ENCODE results near the gene CERK. TPM values are rescaled to one million over a fixed set of nuclear protein-coding genes. Genes with fewer than 3 reads are reported as not detected.
"Not testable (repeated sequence)": the region's sequence is repeated elsewhere in the genome, so short reads cannot be mapped to it uniquely, and the experiment has no call there.

The CERK gene
- total RNA-seq, 1 donor from 2014 or later: 71.6 TPM

DNA sequence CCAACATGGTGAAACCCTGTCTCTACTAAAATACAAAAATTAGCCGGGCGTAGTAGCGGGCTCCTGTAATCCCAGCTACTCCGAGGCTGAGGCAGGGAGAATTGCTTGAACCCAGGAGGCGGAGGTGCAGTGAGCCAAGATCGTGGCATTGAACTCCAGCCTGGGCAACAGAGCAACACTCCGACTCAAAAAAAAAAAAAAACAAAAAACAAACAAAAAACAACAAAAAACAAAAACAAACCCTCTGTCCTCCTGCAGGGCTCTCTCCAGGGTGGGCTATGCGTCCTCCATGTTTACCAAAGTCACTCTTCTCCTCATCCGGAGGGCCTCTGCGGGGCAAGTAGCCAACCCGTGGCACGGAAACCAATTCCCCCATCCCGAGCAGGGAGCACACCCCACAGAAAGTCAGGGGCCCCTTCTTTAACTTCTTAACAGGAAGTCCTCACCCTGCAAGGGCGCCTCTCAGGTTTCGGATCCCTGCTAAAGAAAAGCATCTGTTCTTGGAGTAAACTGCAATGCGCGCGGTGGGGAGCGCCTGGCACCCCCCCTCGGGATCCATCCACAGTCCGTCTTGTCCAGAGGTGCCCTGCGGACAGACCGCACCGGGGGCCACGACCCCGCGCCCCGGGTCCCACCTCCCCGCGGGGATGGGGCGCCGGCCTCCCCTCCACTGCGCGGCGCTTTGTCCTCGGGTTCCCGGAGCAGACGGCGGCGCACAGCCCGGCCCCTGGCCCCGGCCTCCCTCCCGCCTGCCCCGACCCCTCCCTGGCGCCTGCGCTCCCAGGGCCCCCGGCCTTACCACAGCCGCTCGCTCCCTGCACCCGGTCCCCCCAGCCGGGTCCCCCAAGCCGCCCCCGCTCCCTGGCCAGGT is 712 bp downstream of the CERK start:
- DNase-seq (ENCODE audit: missing footprints): peak; percentile 73
- intact Hi-C loops (cut with DNase I): loop anchor here (2.0 to 5.0 kb wide), 4 partner anchors 49 to 190 kb away; no protein-coding TSS in a partner anchor
- ATAC-seq: peak; percentile 4

DNA sequence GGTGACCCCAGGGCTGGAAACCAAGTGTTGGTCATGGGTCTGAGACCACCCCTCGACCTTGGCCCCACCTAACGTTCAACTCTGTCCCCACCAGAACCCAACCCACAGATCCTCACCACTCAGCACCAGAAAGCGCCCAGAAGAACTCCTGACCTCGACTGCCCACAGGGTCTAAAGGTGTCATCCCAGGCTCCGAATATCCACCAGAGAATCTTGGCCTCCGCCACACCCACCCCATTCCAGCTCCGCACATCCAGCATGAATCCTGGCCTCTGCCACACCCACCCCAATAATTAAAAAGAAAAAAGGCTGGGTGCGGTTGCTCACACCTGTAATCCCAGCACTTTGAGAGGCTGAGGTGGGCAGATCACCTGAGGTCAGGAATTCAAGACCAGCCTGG is 1.3 kb downstream of the CERK start:
- DNase-seq (ENCODE audit: missing footprints) (peak; percentile 34), ATAC-seq (no peak)
- intact Hi-C loops (cut with DNase I): loop anchor here (2.0 to 5.0 kb wide), 4 partner anchors 48 to 189 kb away; no protein-coding TSS in a partner anchor

DNA sequence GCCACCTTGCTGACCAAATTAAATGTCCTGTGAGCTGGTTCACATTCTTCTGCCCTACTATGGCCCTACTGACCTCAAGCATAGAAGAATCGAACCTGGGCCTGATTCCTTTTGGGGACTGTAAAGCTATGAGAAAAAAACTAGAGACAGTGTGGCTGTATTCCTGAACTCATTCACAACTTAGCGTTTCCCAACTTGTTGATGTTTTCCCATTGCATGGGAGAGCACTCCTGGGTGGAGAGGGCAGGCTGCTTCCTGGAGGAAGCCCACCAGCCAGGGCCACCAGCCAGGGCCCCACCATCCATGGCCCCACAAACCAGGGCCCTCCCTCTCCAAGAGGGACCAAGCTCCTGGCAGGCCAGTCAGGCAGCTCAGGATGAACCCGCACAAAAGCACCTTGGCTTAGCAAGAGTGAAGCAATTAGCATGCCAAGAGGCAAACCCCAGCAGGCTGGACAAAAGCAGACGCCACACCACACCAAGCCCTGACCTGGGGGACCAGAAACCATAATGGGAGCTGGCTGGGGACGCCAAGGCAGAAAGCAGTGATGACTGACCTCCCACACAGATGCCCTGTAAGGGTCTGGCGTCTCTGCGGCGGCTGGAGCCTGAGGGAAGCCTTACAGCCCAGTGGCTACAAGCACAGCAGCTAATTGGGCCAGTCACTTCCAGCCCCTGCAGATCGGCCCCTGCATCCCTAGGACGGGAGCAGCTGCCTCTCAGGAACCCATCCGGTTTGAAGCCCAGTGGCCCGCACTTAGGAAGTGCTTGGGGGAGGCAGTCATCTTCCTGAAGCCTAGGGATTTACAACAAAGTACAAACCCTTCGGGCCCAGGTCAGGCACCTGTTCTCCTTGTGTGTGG is 2.1 kb downstream of the CERK start:
- intact Hi-C loops (cut with DNase I): loop anchor here (2.0 to 5.0 kb wide), 4 partner anchors 47 to 189 kb away; no protein-coding TSS in a partner anchor
- ATAC-seq: no peak
- DNase-seq (ENCODE audit: missing footprints): peak; percentile 63

DNA sequence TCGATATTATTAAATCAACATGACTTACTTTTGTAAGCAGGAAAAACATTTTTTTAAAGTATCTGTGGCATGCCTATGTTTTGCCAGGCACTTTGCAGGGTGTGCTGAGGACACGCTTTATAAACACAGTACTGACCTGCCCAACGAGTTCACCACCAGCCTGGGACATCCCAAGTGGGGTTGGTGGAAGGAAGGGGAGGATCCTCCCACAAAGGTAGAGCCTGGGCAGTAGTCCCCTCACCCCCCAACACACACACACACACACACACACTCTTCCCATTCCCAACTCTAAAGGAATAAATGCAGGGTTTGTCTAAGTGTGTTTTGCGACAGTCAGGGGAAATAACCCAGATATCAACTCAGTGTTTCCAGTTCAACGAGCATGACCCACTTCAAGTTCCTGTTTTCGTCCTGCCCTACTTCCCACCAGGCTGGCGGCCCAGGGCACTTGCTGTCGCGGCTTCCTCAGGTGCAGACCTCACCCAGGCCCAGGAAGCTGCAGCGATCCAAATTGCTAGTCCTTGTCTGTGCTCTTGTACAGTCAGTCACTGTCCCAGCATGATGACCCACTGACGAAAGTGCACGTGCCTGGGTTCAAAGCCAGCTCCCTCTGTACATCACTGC is 3.1 kb downstream of the CERK start:
- intact Hi-C loops (cut with DNase I): loop anchor here (5.0 kb wide), 3 partner anchors 158 to 188 kb away; no protein-coding TSS in a partner anchor
- peak; percentile 86 for DNase-seq (ENCODE audit: missing footprints)
- no peak for ATAC-seq

DNA sequence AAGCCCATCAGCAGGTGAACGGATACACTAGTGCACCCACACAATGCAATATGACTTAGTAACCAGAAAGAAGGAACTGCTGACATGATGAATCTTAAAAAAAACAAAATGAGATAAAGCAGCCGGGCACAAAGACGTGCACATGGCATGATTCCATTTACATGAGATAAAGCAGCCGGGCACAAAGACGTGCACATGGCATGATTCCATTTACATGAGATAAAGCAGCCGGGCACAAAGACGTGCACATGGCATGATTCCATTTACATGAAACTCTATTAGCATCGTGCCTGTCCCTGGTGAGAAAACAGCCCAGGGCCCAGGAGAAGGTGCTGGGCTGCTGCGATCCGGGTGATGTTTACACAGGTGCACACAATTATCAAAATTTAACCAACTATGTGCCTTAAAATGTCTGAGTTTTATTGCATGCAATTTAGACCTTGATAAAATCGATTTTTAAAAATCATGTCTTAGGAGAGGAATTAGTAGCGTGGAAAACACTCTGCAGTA is 3.8 kb downstream of the CERK start:
- DNase-seq (ENCODE audit: missing footprints); intact Hi-C loops (cut with DNase I): not testable (repeated sequence)
- peak; percentile 21 for ATAC-seq

DNA sequence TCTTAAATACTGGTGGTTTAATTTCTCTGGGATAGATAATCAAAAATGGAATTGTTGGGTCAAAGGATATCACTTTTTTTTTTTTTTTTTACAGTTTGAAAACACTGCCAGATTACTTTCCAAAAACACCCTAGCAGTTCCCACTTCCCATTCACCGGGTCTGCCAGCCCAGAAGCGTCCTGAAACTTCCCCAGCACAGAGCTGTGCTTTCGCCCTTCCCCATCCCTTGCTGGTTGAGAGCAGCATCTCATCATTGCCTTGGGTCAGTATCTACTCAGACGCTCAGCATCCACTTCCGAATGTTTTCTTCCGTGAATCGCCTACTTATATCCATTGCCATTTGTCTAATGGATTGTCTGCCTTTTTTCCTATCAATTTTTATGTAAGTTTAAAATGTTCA is 5.5 kb downstream of the CERK start:
- ATAC-seq (no peak), DNase-seq (ENCODE audit: missing footprints) (peak; percentile 5)
- intact Hi-C loops (cut with DNase I): no loop called here

DNA sequence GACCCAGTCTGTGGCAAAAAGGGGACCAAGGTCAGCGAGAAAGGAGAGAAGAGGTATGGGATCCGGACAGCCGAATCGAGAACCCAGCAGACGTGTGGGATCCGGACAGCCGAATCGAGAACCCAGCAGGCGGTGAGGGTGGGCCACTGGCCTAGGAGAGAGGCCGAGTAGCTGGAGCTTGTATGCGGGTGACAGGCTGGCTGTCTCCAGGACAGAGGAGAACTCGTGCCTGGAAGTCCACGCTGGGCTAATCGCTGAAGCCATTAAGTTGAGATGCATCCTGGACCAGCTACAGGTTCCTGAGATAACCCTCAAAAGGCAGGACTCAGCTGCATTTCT is 6.0 kb downstream of the CERK start:
- DNase-seq (ENCODE audit: missing footprints) (peak; percentile 63), ATAC-seq (no peak)
- intact Hi-C loops (cut with DNase I): no loop called here

DNA sequence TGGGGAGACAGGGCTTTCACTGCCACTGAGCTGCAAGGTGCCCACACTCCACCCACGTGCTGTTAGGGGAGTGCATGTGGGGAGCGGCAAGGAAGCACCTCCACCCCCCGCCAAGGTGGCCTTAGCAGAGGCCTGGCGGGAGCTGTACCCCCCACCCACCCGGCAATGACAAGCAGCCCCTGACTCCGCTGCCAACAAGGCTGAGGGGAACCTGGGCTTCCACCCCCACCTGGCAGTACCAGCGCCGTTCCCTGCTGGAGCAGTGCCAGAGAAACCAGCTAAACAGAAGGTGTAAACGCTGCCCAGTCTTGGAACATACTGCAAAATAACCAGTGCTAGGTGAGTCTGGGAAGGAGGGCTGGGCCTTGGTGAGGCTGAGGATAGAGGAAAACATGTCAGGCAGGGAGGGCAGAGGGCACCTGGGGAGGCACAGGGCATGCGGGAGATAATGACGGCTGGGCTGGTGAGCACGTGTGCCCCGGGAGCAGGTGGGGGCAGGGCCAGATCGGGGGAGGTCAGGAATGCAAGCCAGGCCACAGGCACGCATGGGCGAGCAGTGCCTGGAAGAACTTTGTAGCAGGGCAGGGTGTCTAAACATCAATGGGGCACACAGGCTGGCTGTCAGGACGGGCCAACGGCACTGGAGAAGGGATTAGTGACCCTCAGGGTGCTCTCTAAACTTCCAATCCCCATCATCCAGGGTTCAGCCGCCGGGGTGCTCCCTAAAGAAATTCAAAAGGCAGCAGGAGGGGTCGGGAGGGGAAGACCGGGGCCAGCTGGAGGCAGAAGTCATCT is 6.6 kb downstream of the CERK start:
- DNase-seq (ENCODE audit: missing footprints): peak; percentile 71
- peak; percentile 73 for ATAC-seq
- intact Hi-C loops (cut with DNase I): loop anchor here (2.0 kb wide), 1 partner anchor 45 kb away; no protein-coding TSS in a partner anchor

DNA sequence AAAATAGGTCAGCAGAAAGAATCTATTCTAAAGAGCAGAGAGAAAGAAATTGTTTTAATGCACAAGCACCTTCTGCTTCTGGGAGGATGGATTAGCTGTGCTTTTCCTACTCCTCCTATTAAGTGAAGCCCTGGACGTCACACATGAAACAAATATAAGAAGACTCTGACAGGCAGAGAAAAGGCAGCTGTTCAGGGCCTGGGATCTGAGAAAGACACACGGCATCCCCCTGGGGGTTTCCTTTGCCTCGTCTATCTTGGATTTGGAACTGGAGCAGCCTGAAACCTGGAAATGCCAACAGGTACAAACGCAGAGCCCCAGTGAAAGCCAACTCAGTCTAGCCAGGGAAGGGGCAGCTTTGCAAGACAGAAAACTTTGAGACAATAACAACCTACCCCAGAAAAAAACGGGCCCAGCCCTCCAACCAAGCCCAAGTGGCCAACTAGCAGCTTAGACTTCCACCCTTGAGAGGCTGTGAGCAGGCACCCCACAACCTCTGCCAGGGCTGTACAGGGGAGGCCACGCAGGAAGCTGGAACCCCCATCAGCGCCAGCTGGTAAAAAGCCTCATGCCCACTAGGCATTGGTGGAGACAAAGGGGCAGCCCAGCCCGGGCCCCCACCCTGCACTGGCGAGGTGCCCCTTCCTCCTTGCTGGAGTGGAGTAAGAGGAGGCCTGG is 7.3 kb downstream of the CERK start:
- DNase-seq (ENCODE audit: missing footprints): peak; percentile 51
- ATAC-seq: no peak
- intact Hi-C loops (cut with DNase I): loop anchor here (2.0 kb wide), 1 partner anchor 44 kb away; no protein-coding TSS in a partner anchor

DNA sequence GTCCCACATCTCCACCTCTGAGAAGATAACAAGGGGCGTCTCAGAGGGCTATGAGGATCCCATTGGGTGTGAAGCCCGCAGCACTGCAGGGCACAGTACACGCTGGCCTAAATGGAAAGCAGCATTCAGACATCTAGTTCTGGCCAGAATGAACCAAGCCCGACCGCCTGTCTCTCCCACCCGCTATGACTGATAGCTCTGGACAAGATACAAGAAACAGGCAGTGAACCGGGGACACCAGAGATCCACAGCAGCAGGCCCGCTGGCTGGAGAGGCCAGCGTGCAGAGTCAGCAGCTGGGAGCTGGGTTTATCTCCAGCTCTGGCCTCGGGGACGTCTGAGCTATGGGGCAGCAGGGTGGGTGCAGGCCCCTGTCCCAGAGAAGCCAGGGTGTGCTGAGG is 9.6 kb downstream of the CERK start:
- ATAC-seq: peak; percentile 53

DNA sequence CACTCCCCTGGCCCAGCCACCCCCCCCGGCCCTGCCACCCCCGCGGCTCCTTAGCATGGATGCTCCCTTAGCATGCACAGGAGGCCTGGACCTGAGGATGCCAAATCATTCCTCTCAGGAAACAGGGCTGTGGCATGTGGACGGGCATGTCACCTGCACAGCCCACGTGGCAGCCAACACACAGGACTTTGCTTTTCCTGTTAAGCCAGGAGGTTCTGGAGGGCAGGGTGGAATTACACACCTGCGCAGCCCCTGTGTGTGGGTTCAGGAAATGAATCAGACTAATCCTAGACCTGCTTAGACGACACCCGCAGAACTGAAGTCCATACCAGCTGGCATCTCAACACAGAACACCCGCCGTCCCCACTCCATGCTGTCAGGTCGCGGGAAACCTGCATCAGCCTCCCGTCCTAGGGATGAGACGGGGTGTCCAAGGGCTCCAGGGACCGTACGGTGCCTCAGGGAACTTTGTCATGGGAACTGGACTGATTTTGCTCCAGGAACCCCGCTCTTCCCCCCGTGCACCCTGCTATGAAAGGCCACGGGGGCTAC is 10.2 kb downstream of the CERK start:
- intact Hi-C loops (cut with DNase I): no loop called here
- DNase-seq (ENCODE audit: missing footprints): peak; percentile 17
- ATAC-seq: no peak

More for the DNA sequence above, 9.6 kb downstream of the CERK start:
- DNase-seq (ENCODE audit: missing footprints): peak; percentile 70
- intact Hi-C loops (cut with DNase I): no loop called here

DNA sequence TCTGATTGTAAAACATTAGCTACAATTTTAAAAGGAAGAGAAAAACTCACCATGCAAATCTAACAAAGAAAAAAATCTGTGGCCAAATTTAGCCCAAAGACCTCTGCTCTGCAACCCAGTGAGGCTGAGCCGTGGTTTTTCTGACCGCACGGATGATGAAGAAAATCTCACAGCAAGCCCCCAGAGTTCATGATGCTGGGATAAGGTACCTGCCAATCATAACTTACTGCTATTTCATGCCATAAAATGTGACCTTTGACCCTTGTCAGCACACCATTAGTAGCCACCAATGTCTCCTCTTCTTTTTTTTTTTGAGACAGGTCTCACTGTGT is 11.1 kb downstream of the CERK start:
- intact Hi-C loops (cut with DNase I): no loop called here
- no peak for DNase-seq (ENCODE audit: missing footprints)
- no peak for ATAC-seq

DNA sequence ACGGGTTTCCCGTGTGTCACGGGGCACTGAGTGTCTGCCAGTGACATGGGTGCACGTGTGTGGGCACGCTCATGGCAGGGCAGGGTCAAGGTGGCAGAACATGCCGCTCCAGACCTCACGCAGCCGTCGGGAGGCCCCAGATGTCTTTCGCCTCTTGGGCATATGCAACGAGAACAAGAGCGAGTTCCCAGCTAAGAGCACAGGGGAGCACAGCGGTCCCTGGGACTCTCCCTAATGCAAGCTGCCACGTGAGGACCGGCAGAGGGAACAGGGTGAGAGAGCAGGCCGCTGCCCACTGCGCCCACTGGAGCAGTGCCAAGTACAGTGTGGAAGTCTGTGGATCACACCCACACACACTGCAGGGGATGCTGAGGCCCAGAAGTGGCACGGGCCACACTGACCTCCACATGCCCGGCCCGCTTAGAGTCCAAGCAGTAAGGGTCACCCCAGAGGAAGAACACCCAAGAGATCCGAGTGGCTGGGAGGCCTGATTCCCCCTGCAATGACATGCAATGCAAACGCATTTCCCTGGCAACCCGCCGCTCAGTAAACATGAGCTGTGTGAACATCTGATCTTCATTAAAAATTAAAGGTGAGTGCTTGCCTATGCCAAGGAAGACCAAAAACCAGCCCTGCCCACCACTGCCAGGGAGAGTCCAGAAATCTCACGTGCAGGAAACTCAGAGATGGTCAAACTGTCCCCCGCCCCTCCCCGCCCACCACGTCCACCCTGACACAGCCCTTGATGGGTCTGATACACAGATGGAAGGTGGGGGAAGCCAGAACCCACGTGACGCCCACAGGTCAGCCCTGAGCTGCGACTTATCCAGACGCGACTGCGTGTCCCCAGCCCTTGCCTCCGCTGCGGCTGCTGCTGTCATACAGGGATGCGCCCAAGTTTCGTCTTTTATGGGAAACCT is 11.7 kb downstream of the CERK start:
- intact Hi-C loops (cut with DNase I): no loop called here
- DNase-seq (ENCODE audit: missing footprints) (peak; percentile 70), ATAC-seq (peak; percentile 41)

DNA sequence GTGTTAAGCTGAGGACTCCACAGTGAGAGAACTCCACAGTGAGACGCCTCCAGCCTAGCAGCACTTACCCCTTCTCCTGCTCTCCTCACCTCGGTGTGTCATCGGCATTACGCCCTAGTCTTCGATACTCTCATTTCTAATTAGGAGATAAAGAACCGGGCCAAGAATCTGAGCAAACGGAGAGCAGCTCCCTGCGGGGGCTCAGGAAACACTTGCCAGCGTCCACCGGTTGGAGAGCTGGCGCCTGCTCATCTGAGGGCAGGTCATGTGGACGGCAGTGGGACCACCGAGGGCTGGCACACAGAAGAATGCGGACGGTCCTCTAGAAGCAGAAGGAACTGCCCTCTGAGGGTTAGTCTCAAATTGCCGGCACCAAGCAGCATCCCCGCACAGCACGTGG is 13.0 kb downstream of the CERK start:
- peak; percentile 58 for DNase-seq (ENCODE audit: missing footprints)
- intact Hi-C loops (cut with DNase I): no loop called here
- ATAC-seq: no peak

DNA sequence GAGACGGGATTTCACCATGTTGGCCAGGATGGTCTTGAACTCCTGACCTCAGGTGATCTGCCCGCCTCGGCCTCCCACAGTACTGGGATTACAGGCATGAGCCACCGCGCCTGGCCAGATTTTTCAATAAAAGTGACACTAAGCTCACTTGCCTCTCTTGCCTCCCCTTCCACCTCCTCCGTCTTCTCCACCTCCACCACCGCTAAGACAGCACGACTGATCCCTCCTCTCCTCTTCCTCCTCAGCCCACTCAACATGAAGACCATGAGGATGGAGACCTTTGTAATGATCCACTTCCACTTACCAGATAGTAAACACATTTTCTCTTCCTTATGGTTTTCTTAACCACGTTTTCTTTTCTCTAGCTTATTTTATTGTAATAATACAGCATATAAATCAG is 14.2 kb downstream of the CERK start:
- intact Hi-C loops (cut with DNase I): no loop called here
- peak; percentile 4 for DNase-seq (ENCODE audit: missing footprints)
- no peak for ATAC-seq

DNA sequence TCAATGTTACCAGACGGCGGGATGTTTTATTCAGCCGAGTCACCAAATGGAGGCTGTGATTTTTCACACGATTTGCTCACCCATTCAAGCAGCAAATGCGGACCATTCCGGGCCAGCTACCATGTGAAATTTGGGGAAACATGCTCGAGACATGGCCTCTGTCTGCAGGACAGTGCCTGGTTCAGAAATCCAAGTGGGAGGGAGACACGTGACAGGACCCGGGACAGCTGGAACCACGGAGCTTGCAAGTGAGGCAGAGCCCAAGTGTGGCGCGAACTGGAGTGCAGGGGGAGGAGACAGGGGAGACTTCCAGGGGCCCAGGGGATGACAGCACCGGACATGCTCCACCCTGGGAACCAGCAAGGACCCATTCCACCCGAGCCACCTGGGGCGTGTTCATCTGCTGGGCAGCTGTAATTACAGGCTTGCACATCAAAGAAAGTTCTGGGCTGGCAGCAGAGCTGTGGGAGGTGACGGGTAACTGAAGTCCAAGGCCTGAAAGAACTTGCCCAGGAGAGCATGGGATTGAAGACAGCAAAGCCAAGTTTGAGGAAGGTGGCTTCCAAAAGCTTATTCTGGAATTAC is 16.5 kb downstream of the CERK start:
- intact Hi-C loops (cut with DNase I): no loop called here
- DNase-seq (ENCODE audit: missing footprints) (peak; percentile 34), ATAC-seq (no peak)

Data from Right ventricle myocardium inferior (tissue), 1 donor.